IMR-90 (cell line): ENCODE results near the gene LMO1.

Experiments
- BHLHE40 ChIP-seq: fragments of 150-350 bp; IDR thresholded peaks from 2 replicates; pipeline ENCODE4 v1.6.1; 2016; ENCODE audit warnings: mild to moderate bottlenecking, low read depth, low read length
- CEBPB ChIP-seq: IDR thresholded peaks from 2 replicates; pipeline ENCODE4 v1.6.1; 2012; ENCODE audit warnings: low read depth, low read length, improper control_type of control experiment
- CTCF ChIP-seq: conservative IDR thresholded peaks from 2 replicates; pipeline ENCODE4 v1.5.1; 2012; ENCODE audit warnings: mild to moderate bottlenecking, low read depth, low read length, improper control_type of control experiment
- ELK1 ChIP-seq: fragments of 150-350 bp; IDR thresholded peaks from 2 replicates; pipeline ENCODE4 v1.6.1; 2016; ENCODE audit warnings: low read depth, mild to moderate bottlenecking, low read length, moderate library complexity, borderline replicate concordance
- FOS ChIP-seq: fragments of 150-350 bp; IDR thresholded peaks from 2 replicates; pipeline ENCODE4 v1.6.1; 2016; ENCODE audit warnings: low read depth, low read length
- MXI1 ChIP-seq: IDR thresholded peaks from 2 replicates; pipeline ENCODE4 v1.6.1; 2012; ENCODE audit warnings: low read depth, mild to moderate bottlenecking, low read length, moderate library complexity, borderline replicate concordance
- NFE2L2 ChIP-seq: fragments of 150-350 bp; IDR thresholded peaks from 2 replicates; pipeline ENCODE4 v1.6.1; 2016; ENCODE audit warnings: low read depth, mild to moderate bottlenecking, low read length
- POLR2A ChIP-seq: IDR thresholded peaks from 2 replicates; pipeline ENCODE4 v1.6.1; 2012; ENCODE audit warnings: mild to moderate bottlenecking, low read depth, low read length
- RCOR1 ChIP-seq: IDR thresholded peaks from 2 replicates; pipeline ENCODE4 v1.6.1; 2012; ENCODE audit warnings: mild to moderate bottlenecking, low read length, improper control_type of control experiment; ENCODE audit not compliant: insufficient replicate concordance
- SMC3 ChIP-seq: fragments of 150-350 bp; IDR thresholded peaks from 2 replicates; pipeline ENCODE4 v1.6.1; 2016; ENCODE audit warnings: low read depth, mild to moderate bottlenecking, antibody characterized with exemption, low read length, moderate library complexity
- USF2 ChIP-seq: fragments of 150-350 bp; IDR thresholded peaks from 2 replicates; pipeline ENCODE4 v1.6.1; 2017; ENCODE audit warnings: mild to moderate bottlenecking, antibody characterized with exemption, low read length, low read depth

GRCh38 chr11:8258289-8258688, 5.4 kb downstream of the LMO1 start:
- no peak for TF ChIP-seq FOS
- TF ChIP-seq BHLHE40: no peak
- TF ChIP-seq CTCF: no peak
- no peak for TF ChIP-seq POLR2A
- TF ChIP-seq CEBPB: no peak
- no peak for TF ChIP-seq MXI1
- TF ChIP-seq SMC3: no peak
- no peak for TF ChIP-seq USF2
- no peak for TF ChIP-seq ELK1
- TF ChIP-seq NFE2L2: no peak
- TF ChIP-seq RCOR1: no peak
